GM08714 (cell line): ENCODE measurements around the gene CCNQ.

Source experiments
- H3K4me3 ChIP-seq: fragments of 200-500 bp; sonication (Bioruptor generic); 2 replicates; pipeline ENCODE4 v1.5.1; 2014; ENCODE audit warnings: mild to moderate bottlenecking, low read length, inconsistent platforms
- ZNF274 ChIP-seq: IDR thresholded peaks from 2 replicates; pipeline ENCODE4 v1.6.1; 2012; ENCODE audit warnings: mild to moderate bottlenecking, low read depth, low read length

CCNQ gene

DNA sequence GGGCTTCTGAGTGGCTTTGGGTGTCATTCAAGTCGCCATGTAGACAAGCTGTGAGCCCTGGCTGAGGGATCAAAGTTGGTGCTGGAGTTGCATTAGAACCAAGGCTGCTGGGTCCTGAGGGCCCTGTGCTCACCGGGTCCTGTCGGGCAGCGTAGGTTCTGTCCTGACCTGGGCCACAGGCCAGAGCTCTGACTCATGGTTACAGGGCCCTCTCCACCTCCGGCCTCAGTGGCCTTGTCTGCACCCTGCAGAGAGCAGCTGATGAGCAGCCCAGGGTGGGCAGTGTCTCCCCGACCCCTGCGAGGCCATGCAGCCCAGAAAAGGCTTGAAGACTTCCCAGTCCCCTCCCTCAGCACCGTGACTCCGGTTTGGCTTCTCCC, 59.0 kb downstream of the CCNQ start:
- TF ChIP-seq ZNF274: no peak
- no peak overlapping the region for H3K4me3 ChIP-seq

DNA sequence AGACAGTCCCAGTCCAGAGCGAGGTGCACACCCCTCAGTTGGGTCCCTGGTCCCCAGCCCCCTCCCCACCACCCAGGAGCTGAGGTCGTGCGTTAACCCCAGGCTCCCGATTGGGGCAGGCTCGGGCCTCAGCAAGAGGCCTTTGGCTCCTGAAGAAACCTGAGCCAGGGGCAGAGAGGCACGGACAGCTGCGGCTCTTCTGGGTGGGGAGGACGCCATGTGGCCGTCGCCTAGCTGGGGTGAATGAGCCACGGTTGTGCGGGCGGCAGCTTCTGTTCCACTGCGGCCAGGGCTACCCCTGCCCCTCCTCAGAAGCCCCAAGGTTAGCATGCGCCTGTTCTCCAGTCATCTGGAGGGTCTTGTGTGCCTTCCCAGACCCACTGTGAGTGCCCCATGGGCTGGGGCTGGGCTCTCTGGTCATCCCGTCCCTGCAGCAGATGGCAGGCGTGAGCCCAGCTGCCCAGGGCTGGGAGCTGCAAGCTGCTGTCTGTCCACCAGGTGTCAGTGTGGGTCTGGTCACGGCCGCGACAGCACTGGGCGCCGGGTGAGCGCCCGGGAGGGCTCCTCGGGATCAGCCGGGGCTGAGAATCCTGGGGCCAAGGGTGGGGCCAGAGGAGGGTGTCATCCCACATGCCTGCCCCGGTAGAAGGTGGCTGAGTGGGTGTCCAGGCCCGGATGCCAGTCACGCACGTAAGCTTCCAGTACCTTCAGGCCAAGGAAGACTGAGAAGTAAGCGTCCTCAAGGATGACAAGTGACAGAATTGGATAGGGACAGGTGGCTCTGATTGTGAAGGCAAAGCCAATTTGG, 59.6 kb downstream of the CCNQ start:
- no peak for TF ChIP-seq ZNF274
- H3K4me3 ChIP-seq: no peak overlapping the region

DNA sequence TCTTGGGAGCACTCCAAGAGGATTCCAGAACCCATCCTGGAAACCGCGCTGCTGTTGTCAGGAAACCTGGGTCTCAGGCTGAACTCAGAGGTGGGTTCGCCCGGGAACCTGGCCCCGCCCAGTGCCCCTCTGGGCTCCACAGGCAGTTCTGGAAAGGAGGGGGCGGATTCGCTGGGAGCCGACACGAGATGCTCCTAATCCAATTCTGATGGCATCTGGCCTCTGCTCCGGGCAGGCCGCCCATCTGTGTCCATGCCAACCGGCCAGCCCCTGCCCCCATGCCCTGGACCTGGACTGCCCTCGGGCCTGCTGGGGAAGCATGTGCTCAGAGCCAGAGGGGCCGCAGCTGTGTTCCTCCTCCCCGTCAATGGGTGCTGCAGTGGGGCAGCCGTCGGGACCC, 60.5 kb downstream of the CCNQ start:
- H3K4me3 ChIP-seq: no peak overlapping the region
- no peak for TF ChIP-seq ZNF274
